Measurements from ENCODE around the gene CCDC170.

CCDC170 gene

GRCh38 chr6:151624900-151625536 is 131.2 kb downstream of the CCDC170 start:
- Histone ChIP-seq H3K4me3 (ENCODE audit: low read length) (no peak overlapping the region), H3K4me1 (ENCODE audit: control insufficient read depth, insufficient read depth, low read length) (peaks cover 7% of the 10 kb centered on the region), H3K27me3 (ENCODE audit: control insufficient read depth, insufficient read depth, low read length) (no peaks in the 10 kb centered on the region), H3K9ac (ENCODE audit: low read depth, low read length) (no peak overlapping the region), H3K4me2 (ENCODE audit: low read length) (no peak overlapping the region), H3K9me3 (replicated peaks; ENCODE audit: low read length) (no peaks in the 10 kb centered on the region), H3K36me3 (ENCODE audit: insufficient read depth, low read length) (no peaks in the 10 kb centered on the region)

DNA sequence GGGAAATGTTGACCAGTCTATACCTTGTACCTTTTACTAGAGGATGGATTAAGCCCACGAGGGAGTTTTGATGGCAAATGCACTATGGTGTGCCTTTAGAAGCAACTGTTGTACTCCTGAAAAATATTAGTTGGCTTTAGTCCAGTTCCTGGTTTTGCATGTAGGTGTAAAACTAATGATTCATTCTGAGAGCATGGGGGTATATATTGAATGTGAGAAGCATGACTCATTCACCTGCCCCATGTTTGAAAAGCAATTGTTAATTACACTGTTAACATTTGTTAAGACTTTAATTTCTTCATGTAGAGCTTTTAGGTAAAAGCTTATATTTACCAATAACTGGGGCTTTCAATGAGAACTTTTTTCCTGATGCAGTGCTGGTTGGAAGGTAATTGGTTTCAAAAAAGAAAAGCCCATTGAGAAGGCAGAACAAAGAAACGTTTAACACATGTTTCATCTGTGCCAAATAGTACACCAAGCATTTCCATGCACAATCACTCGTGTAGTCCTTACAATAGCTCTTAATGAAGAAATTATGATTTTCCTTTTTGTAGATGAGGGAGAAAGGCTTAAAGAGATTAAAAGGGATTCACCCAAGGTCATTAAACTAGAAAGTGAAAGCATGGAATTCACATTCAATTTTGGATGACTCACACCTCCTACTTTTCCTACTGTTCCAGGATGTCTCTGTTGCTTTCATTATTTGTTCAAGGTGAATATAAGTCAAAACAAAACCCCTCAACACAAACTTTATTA is 134.1 kb downstream of the CCDC170 start:
- peaks cover 7% of the 10 kb centered on the region for H3K4me1 ChIP-seq (ENCODE audit: control insufficient read depth, insufficient read depth, low read length)

GRCh38 chr6:151629791-151630190 is 136.0 kb downstream of the CCDC170 start:
- no peak overlapping the region for H3K4me2 ChIP-seq (ENCODE audit: low read length)
- no peaks in the 10 kb centered on the region for H3K36me3 ChIP-seq (ENCODE audit: insufficient read depth, low read length)
- no peaks in the 10 kb centered on the region for H3K9me3 ChIP-seq (replicated peaks; ENCODE audit: low read length)

More for the DNA sequence above, 134.1 kb downstream of the CCDC170 start:
- H3K4me3 ChIP-seq (ENCODE audit: low read length): no peak overlapping the region
- no peaks in the 10 kb centered on the region for H3K36me3 ChIP-seq (ENCODE audit: insufficient read depth, low read length)
- no peak overlapping the region for H3K4me2 ChIP-seq (ENCODE audit: low read length)
- H3K27me3 ChIP-seq (ENCODE audit: control insufficient read depth, insufficient read depth, low read length): no peaks in the 10 kb centered on the region
- no peak overlapping the region for H3K9ac ChIP-seq (ENCODE audit: low read depth, low read length)
- no peaks in the 10 kb centered on the region for H3K9me3 ChIP-seq (replicated peaks; ENCODE audit: low read length)

DNA sequence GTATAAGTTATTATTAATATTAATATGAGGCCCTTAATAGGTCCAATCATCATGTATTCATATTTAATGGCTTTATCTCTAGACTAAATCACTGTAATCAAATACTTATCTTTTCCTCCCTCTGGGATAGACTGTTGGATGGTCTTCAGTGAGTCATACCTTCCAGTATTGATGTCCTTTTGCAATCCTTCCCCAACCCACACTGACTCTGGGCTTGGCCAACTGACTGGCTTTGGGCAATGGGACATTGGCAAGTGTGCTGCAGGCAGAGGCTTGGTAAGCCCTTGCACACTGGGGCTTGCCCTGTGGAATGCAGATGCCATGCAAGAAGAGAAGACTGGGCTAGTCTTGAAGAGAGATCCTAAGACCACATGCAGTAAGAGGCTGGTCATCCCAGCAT is 136.6 kb downstream of the CCDC170 start:
- no peaks in the 10 kb centered on the region for H3K36me3 ChIP-seq (ENCODE audit: insufficient read depth, low read length)
- H3K9me3 ChIP-seq (replicated peaks; ENCODE audit: low read length): no peaks in the 10 kb centered on the region
- H3K4me2 ChIP-seq (ENCODE audit: low read length): no peak overlapping the region
- H3K9ac ChIP-seq (ENCODE audit: low read depth, low read length): no peak overlapping the region
- no peak overlapping the region for H3K4me3 ChIP-seq (ENCODE audit: low read length)
- no peaks in the 10 kb centered on the region for H3K27me3 ChIP-seq (ENCODE audit: control insufficient read depth, insufficient read depth, low read length)
- H3K4me1 ChIP-seq (ENCODE audit: control insufficient read depth, insufficient read depth, low read length): peaks cover 7% of the 10 kb centered on the region

More at GRCh38 chr6:151629791-151630190, 136.0 kb downstream of the CCDC170 start:
- Histone ChIP-seq H3K9ac (ENCODE audit: low read depth, low read length) (no peak overlapping the region), H3K4me1 (ENCODE audit: control insufficient read depth, insufficient read depth, low read length) (peaks cover 7% of the 10 kb centered on the region), H3K27me3 (ENCODE audit: control insufficient read depth, insufficient read depth, low read length) (no peaks in the 10 kb centered on the region), H3K4me3 (ENCODE audit: low read length) (no peak overlapping the region)

DNA sequence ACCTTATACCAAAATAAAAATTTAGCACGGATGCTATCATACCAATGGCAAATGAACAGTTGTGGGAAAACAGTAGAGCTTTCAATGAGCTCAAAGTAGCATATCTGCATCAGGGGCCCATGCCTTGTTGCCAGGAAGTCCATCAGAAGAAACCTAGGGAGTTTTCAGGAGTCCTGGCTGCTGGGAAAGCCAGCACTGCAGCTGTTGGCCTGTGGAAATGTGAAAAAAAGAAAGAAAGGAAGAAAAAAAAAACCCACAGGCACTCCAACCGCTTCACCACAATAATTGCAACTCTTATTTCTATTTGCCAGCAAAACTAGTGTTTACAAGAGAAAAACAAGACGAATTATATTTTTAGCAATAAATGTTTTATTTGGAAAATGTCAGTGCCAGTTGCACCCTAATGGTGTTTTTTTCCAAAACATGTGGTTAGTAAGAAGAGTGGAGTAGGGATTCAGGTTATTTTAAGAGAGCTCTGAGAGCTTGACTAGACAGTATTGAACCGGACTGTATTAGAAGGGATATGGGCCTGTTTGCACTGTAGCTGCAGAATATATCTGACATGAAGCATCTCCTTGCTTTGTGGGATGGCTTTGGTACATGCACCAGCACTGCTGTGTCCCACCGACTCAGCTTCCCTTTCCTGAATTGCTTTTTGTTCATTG is 137.3 kb downstream of the CCDC170 start:
- no peaks in the 10 kb centered on the region for H3K27me3 ChIP-seq (ENCODE audit: control insufficient read depth, insufficient read depth, low read length)
- H3K4me3 ChIP-seq (ENCODE audit: low read length): no peak overlapping the region
- no peak overlapping the region for H3K9ac ChIP-seq (ENCODE audit: low read depth, low read length)
- peaks cover 7% of the 10 kb centered on the region for H3K4me1 ChIP-seq (ENCODE audit: control insufficient read depth, insufficient read depth, low read length)
- H3K9me3 ChIP-seq (replicated peaks; ENCODE audit: low read length): no peaks in the 10 kb centered on the region
- no peaks in the 10 kb centered on the region for H3K36me3 ChIP-seq (ENCODE audit: insufficient read depth, low read length)
- H3K4me2 ChIP-seq (ENCODE audit: low read length): no peak overlapping the region

- Histone ChIP-seq H3K9ac (ENCODE audit: low read depth, low read length) (no peak overlapping the region), H3K9me3 (replicated peaks; ENCODE audit: low read length) (no peaks in the 10 kb centered on the region), H3K4me3 (ENCODE audit: low read length) (no peak overlapping the region), H3K4me1 (ENCODE audit: control insufficient read depth, insufficient read depth, low read length) (peaks cover 6% of the 10 kb centered on the region), H3K4me2 (ENCODE audit: low read length) (peak overlapping the region; percentile 35), H3K36me3 (ENCODE audit: insufficient read depth, low read length) (no peaks in the 10 kb centered on the region), H3K27me3 (ENCODE audit: control insufficient read depth, insufficient read depth, low read length) (no peaks in the 10 kb centered on the region)
Observed at GRCh38 chr6:151632415-151632987, 138.7 kb downstream of the CCDC170 start.

DNA sequence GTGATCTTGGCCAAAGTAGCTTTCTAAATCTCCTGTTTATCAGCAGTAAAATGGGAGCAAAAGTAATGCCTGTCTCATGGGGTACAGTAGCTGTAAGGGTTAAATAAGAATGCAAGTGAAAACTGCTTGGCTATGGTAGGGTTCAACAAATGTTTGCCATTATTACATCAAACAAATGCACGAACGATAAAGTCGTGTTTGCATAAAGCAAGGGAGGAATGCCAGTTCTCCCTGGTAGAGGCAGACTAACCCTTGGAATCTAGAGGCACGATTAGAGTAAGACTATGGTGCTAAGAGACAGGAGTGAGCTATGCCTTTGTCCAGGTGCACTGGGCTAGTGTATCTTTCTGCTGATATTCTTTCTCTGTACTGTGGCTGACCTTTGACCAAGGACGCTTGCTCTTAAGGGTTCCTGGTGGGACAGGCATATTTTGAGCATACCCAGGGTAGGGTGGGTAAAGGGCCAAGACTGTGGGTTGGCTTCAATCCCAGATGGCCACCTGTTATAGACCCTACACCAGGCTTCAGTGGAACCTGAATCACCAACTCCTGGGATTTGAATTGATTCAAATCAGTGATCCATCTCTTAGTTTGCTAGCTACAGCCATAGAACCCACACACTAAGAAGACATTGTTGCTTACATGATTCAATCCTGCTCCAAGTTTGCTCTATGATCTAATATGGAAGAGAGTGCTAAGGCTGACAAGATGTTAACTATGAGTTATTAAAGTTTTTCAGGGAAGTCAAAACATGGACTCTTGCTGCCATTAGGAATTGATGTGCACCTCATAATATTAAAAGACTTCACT is 139.9 kb downstream of the CCDC170 start:
- no peak overlapping the region for H3K9ac ChIP-seq (ENCODE audit: low read depth, low read length)
- no peaks in the 10 kb centered on the region for H3K36me3 ChIP-seq (ENCODE audit: insufficient read depth, low read length)
- no peaks in the 10 kb centered on the region for H3K27me3 ChIP-seq (ENCODE audit: control insufficient read depth, insufficient read depth, low read length)
- no peaks in the 10 kb centered on the region for H3K4me1 ChIP-seq (ENCODE audit: control insufficient read depth, insufficient read depth, low read length)
- H3K9me3 ChIP-seq (replicated peaks; ENCODE audit: low read length): no peaks in the 10 kb centered on the region
- H3K4me3 ChIP-seq (ENCODE audit: low read length): no peak overlapping the region
- H3K4me2 ChIP-seq (ENCODE audit: low read length): no peak overlapping the region

GRCh38 chr6:151634336-151634720 is 140.5 kb downstream of the CCDC170 start:
- no peaks in the 10 kb centered on the region for H3K9me3 ChIP-seq (replicated peaks; ENCODE audit: low read length)
- H3K9ac ChIP-seq (ENCODE audit: low read depth, low read length): no peak overlapping the region
- H3K4me3 ChIP-seq (ENCODE audit: low read length): no peak overlapping the region
- H3K4me2 ChIP-seq (ENCODE audit: low read length): no peak overlapping the region
- H3K36me3 ChIP-seq (ENCODE audit: insufficient read depth, low read length): no peaks in the 10 kb centered on the region
- H3K27me3 ChIP-seq (ENCODE audit: control insufficient read depth, insufficient read depth, low read length): no peaks in the 10 kb centered on the region
- no peaks in the 10 kb centered on the region for H3K4me1 ChIP-seq (ENCODE audit: control insufficient read depth, insufficient read depth, low read length)

DNA sequence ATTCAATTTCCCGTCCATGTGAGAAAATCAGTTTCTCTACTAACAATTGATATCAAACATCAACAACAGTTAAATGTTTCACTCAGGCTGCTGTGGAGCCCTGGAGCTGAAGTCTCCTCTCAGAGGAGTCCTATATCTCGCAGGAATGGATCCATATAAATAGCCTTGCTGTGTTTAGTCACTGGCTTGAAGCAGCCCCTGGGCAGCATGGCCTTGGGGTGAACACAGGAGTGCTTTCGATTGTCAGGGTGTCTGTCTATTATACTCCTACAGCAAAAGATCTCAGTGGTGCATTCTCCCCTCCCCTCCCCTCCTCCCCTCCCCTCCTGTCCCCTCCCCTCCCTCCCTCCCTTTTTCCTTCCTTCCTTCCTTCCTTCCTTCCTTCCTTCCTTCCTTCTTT is 141.9 kb downstream of the CCDC170 start:
- Histone ChIP-seq H3K4me3 (ENCODE audit: low read length) (no peak overlapping the region), H3K27me3 (ENCODE audit: control insufficient read depth, insufficient read depth, low read length) (no peaks in the 10 kb centered on the region), H3K4me1 (ENCODE audit: control insufficient read depth, insufficient read depth, low read length) (no peaks in the 10 kb centered on the region), H3K36me3 (ENCODE audit: insufficient read depth, low read length) (no peaks in the 10 kb centered on the region), H3K9me3 (replicated peaks; ENCODE audit: low read length) (no peaks in the 10 kb centered on the region), H3K9ac (ENCODE audit: low read depth, low read length) (no peak overlapping the region), H3K4me2 (ENCODE audit: low read length) (no peak overlapping the region)

- Histone ChIP-seq H3K9ac (ENCODE audit: low read depth, low read length) (no peak overlapping the region), H3K27me3 (ENCODE audit: control insufficient read depth, insufficient read depth, low read length) (no peaks in the 10 kb centered on the region), H3K4me2 (ENCODE audit: low read length) (no peak overlapping the region), H3K36me3 (ENCODE audit: insufficient read depth, low read length) (no peaks in the 10 kb centered on the region), H3K4me1 (ENCODE audit: control insufficient read depth, insufficient read depth, low read length) (no peaks in the 10 kb centered on the region), H3K4me3 (ENCODE audit: low read length) (no peak overlapping the region), H3K9me3 (replicated peaks; ENCODE audit: low read length) (no peaks in the 10 kb centered on the region)
Observed at GRCh38 chr6:151637814-151638213, 144.0 kb downstream of the CCDC170 start.

DNA sequence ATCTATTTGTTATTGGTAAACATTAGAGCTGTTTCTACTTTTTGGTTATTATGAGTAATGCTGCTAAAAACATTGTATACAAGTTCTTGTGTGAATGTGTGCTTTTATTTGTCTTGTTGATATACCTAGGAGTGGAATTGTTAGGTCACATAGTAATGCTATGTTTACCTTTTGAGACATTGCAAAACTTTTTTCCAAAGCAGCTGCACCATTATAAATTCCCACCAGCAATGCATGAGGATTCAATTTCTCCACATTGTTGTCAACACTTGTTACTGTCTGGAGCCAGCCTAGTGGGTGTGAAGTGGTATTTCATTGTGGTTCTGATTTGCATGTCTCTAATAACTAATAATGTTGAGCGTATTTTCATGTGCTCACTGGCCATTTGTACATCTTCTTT is 145.9 kb downstream of the CCDC170 start:
- no peak overlapping the region for H3K4me2 ChIP-seq (ENCODE audit: low read length)
- no peaks in the 10 kb centered on the region for H3K27me3 ChIP-seq (ENCODE audit: control insufficient read depth, insufficient read depth, low read length)
- no peaks in the 10 kb centered on the region for H3K4me1 ChIP-seq (ENCODE audit: control insufficient read depth, insufficient read depth, low read length)
- H3K9ac ChIP-seq (ENCODE audit: low read depth, low read length): no peak overlapping the region
- H3K4me3 ChIP-seq (ENCODE audit: low read length): no peak overlapping the region
- H3K36me3 ChIP-seq (ENCODE audit: insufficient read depth, low read length): no peaks in the 10 kb centered on the region
- H3K9me3 ChIP-seq (replicated peaks; ENCODE audit: low read length): no peaks in the 10 kb centered on the region
